ENCODE data around the gene NUBP1.

NUBP1 gene

DNA sequence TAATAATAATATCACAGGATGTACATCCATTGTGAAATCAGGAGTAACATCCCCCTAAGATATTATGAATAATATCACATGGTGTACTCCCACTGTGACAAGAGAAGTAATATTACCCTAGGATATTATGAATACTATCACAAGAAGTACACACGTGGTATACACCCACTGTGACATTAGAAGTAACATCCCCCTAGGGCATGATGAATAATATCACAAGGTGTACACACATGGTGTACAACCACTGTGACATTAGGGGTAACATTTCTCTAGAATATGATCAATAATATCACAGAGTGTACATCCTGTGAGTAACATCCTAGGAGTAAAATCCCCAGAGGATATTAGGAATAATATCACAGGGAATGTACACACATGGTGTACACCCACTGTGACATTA lies 43.9 kb upstream of the NUBP1 start:
- H3K36me3 ChIP-seq (ENCODE audit: control insufficient read depth in 1 of 2, insufficient read depth in 2 of 2, low read length in 2 of 2), result no peaks in the 10 kb centered on the region
- H2AK5ac ChIP-seq (ENCODE audit: low read length), result no peak overlapping the region
- no peak overlapping the region for H4K12ac ChIP-seq (ENCODE audit: low read depth, low read length)

GRCh38 chr16:10708969-10709368 lies 34.7 kb upstream of the NUBP1 start:
- no peak overlapping the region for H2BK12ac ChIP-seq (ENCODE audit: low read length)
- no peaks in the 10 kb centered on the region for H3K79me1 ChIP-seq (ENCODE audit: low read length)
- no peak overlapping the region for H3K4ac ChIP-seq (ENCODE audit: low read depth, low read length)
- H3K4me1 ChIP-seq (ENCODE audit: control insufficient read depth in 1 of 2, insufficient read depth in 2 of 2, low read length in 2 of 2), result no peaks in the 10 kb centered on the region
- H4K91ac ChIP-seq (ENCODE audit: low read depth, low read length), result no peak overlapping the region
- H3K9me3 ChIP-seq (ENCODE audit: insufficient read depth, low read depth, low read length), result no peaks in the 10 kb centered on the region
- no peak overlapping the region for H3K23ac ChIP-seq (ENCODE audit: low read length)
- no peak overlapping the region for H2BK5ac ChIP-seq (ENCODE audit: low read depth, low read length, poor library complexity)
- H2AFZ ChIP-seq (ENCODE audit: insufficient read depth, low read length, poor library complexity), result no peak overlapping the region
- H3K18ac ChIP-seq (ENCODE audit: low read length), result no peak overlapping the region
- no peaks in the 10 kb centered on the region for H3K36me3 ChIP-seq (ENCODE audit: control insufficient read depth in 1 of 2, insufficient read depth in 2 of 2, low read length in 2 of 2)
- no peak overlapping the region for H3K27ac ChIP-seq (ENCODE audit: low read depth, low read length)
- no peak overlapping the region for H3K4me2 ChIP-seq (ENCODE audit: low read length)
- no peak overlapping the region for H3K14ac ChIP-seq (ENCODE audit: low read length)
- no peak overlapping the region for H2BK120ac ChIP-seq (ENCODE audit: insufficient read depth, low read length, poor library complexity)
- no peaks in the 10 kb centered on the region for H3K27me3 ChIP-seq (ENCODE audit: insufficient read depth, low read length)
- no CpG with 5 or more reads among the region's 4 CpGs for WGBS (ENCODE audit: extremely low coverage, insufficient coverage, insufficient read length)
- H2AK5ac ChIP-seq (ENCODE audit: low read length), result no peak overlapping the region
- H4K8ac ChIP-seq (ENCODE audit: low read depth, low read length), result no peak overlapping the region
- no peak for DNase-seq
- no peaks in the 10 kb centered on the region for H3K79me2 ChIP-seq (ENCODE audit: control insufficient read depth, insufficient read depth, low read length, poor library complexity)
- no peak overlapping the region for H4K12ac ChIP-seq (ENCODE audit: low read depth, low read length)
- no peak overlapping the region for H3K9ac ChIP-seq (ENCODE audit: low read length)
- H3K4me3 ChIP-seq (ENCODE audit: low read depth, low read length), result no peak overlapping the region

More for the DNA sequence above, 43.9 kb upstream of the NUBP1 start:
- no peak for DNase-seq
- Histone ChIP-seq H3K79me2 (ENCODE audit: control insufficient read depth, insufficient read depth, low read length, poor library complexity) (no peaks in the 10 kb centered on the region), H3K14ac (ENCODE audit: low read length) (no peak overlapping the region), H3K4me3 (ENCODE audit: low read depth, low read length) (no peak overlapping the region), H3K27ac (ENCODE audit: low read depth, low read length) (no peak overlapping the region), H3K9ac (ENCODE audit: low read length) (no peak overlapping the region), H2BK120ac (ENCODE audit: insufficient read depth, low read length, poor library complexity) (no peak overlapping the region), H3K4ac (ENCODE audit: low read depth, low read length) (no peak overlapping the region), H3K9me3 (ENCODE audit: insufficient read depth, low read depth, low read length) (no peaks in the 10 kb centered on the region), H4K91ac (ENCODE audit: low read depth, low read length) (no peak overlapping the region), H3K4me1 (ENCODE audit: control insufficient read depth in 1 of 2, insufficient read depth in 2 of 2, low read length in 2 of 2) (no peaks in the 10 kb centered on the region), H3K18ac (ENCODE audit: low read length) (no peak overlapping the region), H3K23ac (ENCODE audit: low read length) (no peak overlapping the region), H2BK12ac (ENCODE audit: low read length) (no peak overlapping the region), H2BK5ac (ENCODE audit: low read depth, low read length, poor library complexity) (no peak overlapping the region), H4K8ac (ENCODE audit: low read depth, low read length) (no peak overlapping the region), H3K79me1 (ENCODE audit: low read length) (no peaks in the 10 kb centered on the region), H3K27me3 (ENCODE audit: insufficient read depth, low read length) (no peaks in the 10 kb centered on the region), H3K4me2 (ENCODE audit: low read length) (no peak overlapping the region), H2AFZ (ENCODE audit: insufficient read depth, low read length, poor library complexity) (no peak overlapping the region)
- WGBS (ENCODE audit: extremely low coverage, insufficient coverage, insufficient read length), result no CpG with 5 or more reads among the region's 1 CpG

- no peak overlapping the region for H2AFZ ChIP-seq (ENCODE audit: insufficient read depth, low read length, poor library complexity)
- no peak overlapping the region for H4K8ac ChIP-seq (ENCODE audit: low read depth, low read length)
- no peak overlapping the region for H2BK5ac ChIP-seq (ENCODE audit: low read depth, low read length, poor library complexity)
- no peaks in the 10 kb centered on the region for H3K4me1 ChIP-seq (ENCODE audit: control insufficient read depth in 1 of 2, insufficient read depth in 2 of 2, low read length in 2 of 2)
- H3K9me3 ChIP-seq (ENCODE audit: insufficient read depth, low read depth, low read length), result no peaks in the 10 kb centered on the region
- no peak overlapping the region for H3K27ac ChIP-seq (ENCODE audit: low read depth, low read length)
- H3K36me3 ChIP-seq (ENCODE audit: control insufficient read depth in 1 of 2, insufficient read depth in 2 of 2, low read length in 2 of 2), result no peaks in the 10 kb centered on the region
- no peak overlapping the region for H3K18ac ChIP-seq (ENCODE audit: low read length)
- no peaks in the 10 kb centered on the region for H3K79me1 ChIP-seq (ENCODE audit: low read length)
- no peak overlapping the region for H4K12ac ChIP-seq (ENCODE audit: low read depth, low read length)
- H3K4me3 ChIP-seq (ENCODE audit: low read depth, low read length), result no peak overlapping the region
- H3K79me2 ChIP-seq (ENCODE audit: control insufficient read depth, insufficient read depth, low read length, poor library complexity), result no peaks in the 10 kb centered on the region
- no peak overlapping the region for H3K9ac ChIP-seq (ENCODE audit: low read length)
- no peak overlapping the region for H2AK5ac ChIP-seq (ENCODE audit: low read length)
- no peak overlapping the region for H3K14ac ChIP-seq (ENCODE audit: low read length)
- DNase-seq, result no peak
- no peak overlapping the region for H4K91ac ChIP-seq (ENCODE audit: low read depth, low read length)
- H3K27me3 ChIP-seq (ENCODE audit: insufficient read depth, low read length), result no peaks in the 10 kb centered on the region
- no peak overlapping the region for H2BK120ac ChIP-seq (ENCODE audit: insufficient read depth, low read length, poor library complexity)
- H3K4me2 ChIP-seq (ENCODE audit: low read length), result no peak overlapping the region
- no peak overlapping the region for H3K23ac ChIP-seq (ENCODE audit: low read length)
- WGBS (ENCODE audit: extremely low coverage, insufficient coverage, insufficient read length), result no CpG with 5 or more reads among the region's 16 CpGs
- H2BK12ac ChIP-seq (ENCODE audit: low read length), result no peak overlapping the region
- H3K4ac ChIP-seq (ENCODE audit: low read depth, low read length), result no peak overlapping the region
These were observed 15.4 kb upstream of the NUBP1 start for GRCh38 chr16:10728003-10728887.

GRCh38 chr16:10729104-10730048 lies 14.3 kb upstream of the NUBP1 start:
- H4K8ac ChIP-seq (ENCODE audit: low read depth, low read length), result no peak overlapping the region
- H3K27me3 ChIP-seq (ENCODE audit: insufficient read depth, low read length), result no peaks in the 10 kb centered on the region
- WGBS (ENCODE audit: extremely low coverage, insufficient coverage, insufficient read length), result 100% methylated on average over 1 of the region's 19 CpGs
- no peak overlapping the region for H2AFZ ChIP-seq (ENCODE audit: insufficient read depth, low read length, poor library complexity)
- no peak overlapping the region for H3K4me2 ChIP-seq (ENCODE audit: low read length)
- no peak overlapping the region for H3K4me3 ChIP-seq (ENCODE audit: low read depth, low read length)
- no peak overlapping the region for H2BK120ac ChIP-seq (ENCODE audit: insufficient read depth, low read length, poor library complexity)
- no peaks in the 10 kb centered on the region for H3K79me2 ChIP-seq (ENCODE audit: control insufficient read depth, insufficient read depth, low read length, poor library complexity)
- H3K79me1 ChIP-seq (ENCODE audit: low read length), result no peaks in the 10 kb centered on the region
- H3K23ac ChIP-seq (ENCODE audit: low read length), result no peak overlapping the region
- no peak overlapping the region for H2BK5ac ChIP-seq (ENCODE audit: low read depth, low read length, poor library complexity)
- no peak overlapping the region for H3K14ac ChIP-seq (ENCODE audit: low read length)
- H4K12ac ChIP-seq (ENCODE audit: low read depth, low read length), result no peak overlapping the region
- no peak overlapping the region for H2BK12ac ChIP-seq (ENCODE audit: low read length)
- DNase-seq, result peak in 1 of 2 donors; percentile 4
- H4K91ac ChIP-seq (ENCODE audit: low read depth, low read length), result no peak overlapping the region
- H2AK5ac ChIP-seq (ENCODE audit: low read length), result no peak overlapping the region
- H3K4ac ChIP-seq (ENCODE audit: low read depth, low read length), result no peak overlapping the region
- no peak overlapping the region for H3K27ac ChIP-seq (ENCODE audit: low read depth, low read length)
- no peaks in the 10 kb centered on the region for H3K36me3 ChIP-seq (ENCODE audit: control insufficient read depth in 1 of 2, insufficient read depth in 2 of 2, low read length in 2 of 2)
- H3K18ac ChIP-seq (ENCODE audit: low read length), result no peak overlapping the region
- H3K9me3 ChIP-seq (ENCODE audit: insufficient read depth, low read depth, low read length), result no peaks in the 10 kb centered on the region
- H3K4me1 ChIP-seq (ENCODE audit: control insufficient read depth in 1 of 2, insufficient read depth in 2 of 2, low read length in 2 of 2), result no peaks in the 10 kb centered on the region
- no peak overlapping the region for H3K9ac ChIP-seq (ENCODE audit: low read length)

Measured in trophoblast cell (in vitro differentiated cells and primary cell).